Lower leg skin (tissue), 4 donors: Measurements from ENCODE around the gene NELFB. TPM values are rescaled to one million over a fixed set of nuclear protein-coding genes. Genes with fewer than 3 reads are reported as not detected.

Source experiments
- DNase-seq, 2 donors: peaks; one replicate each; pipeline ENCODE4 v3.0.0-alpha.2; 2019; ENCODE audit warnings: low spot score in 2 of 2
- H3K4me3 ChIP-seq: fragments of 200-600 bp; sonication (generic); 2 replicates; pipeline ENCODE4 v1.5.1; 2017; ENCODE audit warnings: mild to moderate bottlenecking, low read depth; ENCODE audit not compliant: poor library complexity, severe bottlenecking
- POLR2A ChIP-seq, 2 donors: fragments of 450-650 bp; IDR thresholded peaks; one replicate each; pipeline ENCODE4 v1.6.1; 2016 to 2017; ENCODE audit warnings: antibody characterized with exemption in 2 of 2, mild to moderate bottlenecking in 1 of 2, moderate library complexity in 1 of 2
- WGBS, 2 donors: methylation state at CpG; one replicate each; pipeline ENCODE4 v1.1.5; 2018; 5-methylcytosine and 5-hydroxymethylcytosine counted together
- intact Hi-C: fragments of 100-400 bp; cut with DNase I; formaldehyde crosslinking; loops from one replicate; pipeline ENCODE4 v1.15.0; 2023; ENCODE audit warnings: low total_unique reads
- total RNA-seq, 4 donors: library from RNA; depleted of rRNA; stranded (reverse); fragments of >200 nt; gene quantifications; one replicate each; pipeline ENCODE4 v1.1.0, GENCODE V29; 2016
- TF ChIP-seq, protein P1 (sequence below), 3 donors: fragments of 450-650 bp; IDR thresholded peaks; one replicate each; pipeline ENCODE4 v1.5.1; 2016; ENCODE audit warnings: antibody characterized with exemption in 3 of 3, mild to moderate bottlenecking in 3 of 3, moderate library complexity in 2 of 3

Gene NELFB
- total RNA-seq, 4 donors from 2014 or later = 40.7 to 52.7 (median 49.9) TPM

GRCh38 chr9:137244486-137245449, 10.4 kb upstream of the NELFB start:
- intact Hi-C loops = no loop called here
- H3K4me3 ChIP-seq = no peak overlapping the region
- TF ChIP-seq POLR2A (IDR thresholded peaks at IDR 0.05) = no peak
- TF ChIP-seq, protein P1, sequence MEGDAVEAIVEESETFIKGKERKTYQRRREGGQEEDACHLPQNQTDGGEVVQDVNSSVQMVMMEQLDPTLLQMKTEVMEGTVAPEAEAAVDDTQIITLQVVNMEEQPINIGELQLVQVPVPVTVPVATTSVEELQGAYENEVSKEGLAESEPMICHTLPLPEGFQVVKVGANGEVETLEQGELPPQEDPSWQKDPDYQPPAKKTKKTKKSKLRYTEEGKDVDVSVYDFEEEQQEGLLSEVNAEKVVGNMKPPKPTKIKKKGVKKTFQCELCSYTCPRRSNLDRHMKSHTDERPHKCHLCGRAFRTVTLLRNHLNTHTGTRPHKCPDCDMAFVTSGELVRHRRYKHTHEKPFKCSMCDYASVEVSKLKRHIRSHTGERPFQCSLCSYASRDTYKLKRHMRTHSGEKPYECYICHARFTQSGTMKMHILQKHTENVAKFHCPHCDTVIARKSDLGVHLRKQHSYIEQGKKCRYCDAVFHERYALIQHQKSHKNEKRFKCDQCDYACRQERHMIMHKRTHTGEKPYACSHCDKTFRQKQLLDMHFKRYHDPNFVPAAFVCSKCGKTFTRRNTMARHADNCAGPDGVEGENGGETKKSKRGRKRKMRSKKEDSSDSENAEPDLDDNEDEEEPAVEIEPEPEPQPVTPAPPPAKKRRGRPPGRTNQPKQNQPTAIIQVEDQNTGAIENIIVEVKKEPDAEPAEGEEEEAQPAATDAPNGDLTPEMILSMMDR (IDR thresholded peaks at IDR 0.05) = no peak
- DNase-seq = no peak
- 44 to 48% methylated on average over 26 to 27 of the region's 36 CpGs for WGBS, 2 donors

DNA sequence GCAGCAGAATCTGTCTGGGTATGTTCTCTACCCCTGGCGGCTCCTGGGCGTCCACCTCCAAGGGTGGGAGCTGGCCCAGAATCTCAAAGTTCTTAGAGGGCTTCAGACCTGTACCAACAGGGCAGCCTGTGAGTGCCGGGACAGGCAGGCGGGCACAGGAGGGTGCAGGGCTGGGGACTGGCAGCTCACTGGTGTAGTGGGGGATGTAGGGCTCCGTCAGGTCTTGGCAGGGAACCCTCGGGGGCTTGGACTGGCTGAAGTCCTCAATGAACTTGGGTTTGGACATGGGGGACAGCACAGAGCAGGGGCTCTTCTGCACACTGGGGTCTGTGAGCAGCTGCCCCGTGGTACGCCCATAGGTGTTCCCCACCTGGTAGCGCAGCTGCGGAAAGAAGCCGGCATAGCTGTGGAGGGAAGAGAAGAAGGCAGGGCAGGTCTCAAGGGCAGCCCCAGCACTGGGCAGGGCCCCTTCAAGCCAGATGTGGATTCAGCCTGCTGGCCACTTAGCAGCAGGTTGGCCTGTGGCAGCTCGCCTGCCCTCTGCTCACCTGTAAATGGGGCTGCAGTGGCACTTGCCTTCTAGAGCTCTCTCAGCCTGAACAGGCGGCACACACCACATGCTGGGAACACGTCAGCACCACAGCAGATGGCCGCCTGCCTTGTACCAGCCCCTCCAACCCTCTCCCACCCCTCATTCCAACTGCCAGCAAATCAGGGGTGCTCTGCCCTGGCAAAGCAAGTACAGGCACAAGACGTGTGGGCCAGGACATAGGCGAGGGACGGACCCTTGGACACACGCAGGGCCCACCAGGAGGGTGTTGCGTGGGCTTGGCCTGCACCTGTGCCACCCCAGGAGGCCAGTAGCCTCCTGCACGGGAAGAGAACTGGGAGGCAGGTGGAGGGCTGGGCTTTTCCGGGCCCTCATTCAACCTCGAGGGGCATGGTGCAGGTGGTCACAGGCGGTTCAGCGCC, 9.4 kb upstream of the NELFB start:
- DNase-seq = no peak
- intact Hi-C loops = no loop called here
- WGBS, 2 donors = 76 to 83% methylated on average over 24 to 25 of the region's 25 CpGs
- TF ChIP-seq POLR2A (IDR thresholded peaks at IDR 0.05) = no peak
- TF ChIP-seq, protein P1 (IDR thresholded peaks at IDR 0.05) = no peak
- H3K4me3 ChIP-seq = no peak overlapping the region

DNA sequence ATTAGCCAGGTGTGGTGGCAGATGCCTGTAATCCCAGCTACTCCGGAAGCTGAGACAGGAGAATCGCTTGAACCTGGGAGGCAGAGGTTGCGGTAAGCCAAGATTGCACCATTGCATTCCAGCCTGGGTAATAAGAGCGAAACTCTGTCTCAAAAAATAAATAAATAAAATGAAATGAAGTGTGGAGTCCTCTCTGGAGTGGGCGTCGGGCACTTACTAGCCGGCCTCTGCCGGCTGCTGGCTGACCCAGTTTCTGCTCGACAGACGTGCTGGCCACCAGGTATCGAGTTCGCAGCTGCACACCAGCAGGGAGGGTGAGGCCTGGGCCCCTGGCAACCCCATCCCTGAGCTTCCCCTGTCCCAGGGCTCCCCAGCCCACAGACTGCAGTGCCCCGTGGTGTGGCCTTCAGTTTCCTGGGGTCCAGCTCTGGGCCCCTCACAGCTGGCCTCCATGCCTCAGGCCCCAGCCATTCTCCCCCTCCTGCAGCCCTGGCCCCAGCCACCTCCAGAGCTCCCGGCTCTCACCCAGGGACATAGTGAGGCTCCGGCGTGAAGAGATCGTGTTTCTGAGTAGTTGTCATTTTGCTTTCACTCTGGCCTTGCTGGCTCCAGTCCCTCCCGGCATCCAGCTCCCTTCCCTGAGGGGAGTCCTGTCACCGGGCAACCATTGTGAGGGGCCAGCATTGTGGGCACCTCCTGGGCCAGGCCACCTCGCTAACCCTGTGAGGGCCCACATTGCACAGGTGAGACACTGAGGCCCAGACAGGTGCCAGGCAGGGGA, 7.8 kb upstream of the NELFB start:
- no peak for DNase-seq
- intact Hi-C loops = no loop called here
- TF ChIP-seq, protein P1 (IDR thresholded peaks at IDR 0.05) = no peak
- TF ChIP-seq POLR2A (IDR thresholded peaks at IDR 0.05) = no peak
- 78 to 86% methylated on average over 20 of the region's 20 CpGs for WGBS, 2 donors
- H3K4me3 ChIP-seq = no peak overlapping the region

- intact Hi-C loops = no loop called here
- DNase-seq = no peak
- no peak for TF ChIP-seq POLR2A (IDR thresholded peaks at IDR 0.05)
- TF ChIP-seq, protein P1 (IDR thresholded peaks at IDR 0.05) = no peak
- 91 to 93% methylated on average over 4 to 6 of the region's 6 CpGs for WGBS, 2 donors
- no peak overlapping the region for H3K4me3 ChIP-seq
Observed at GRCh38 chr9:137247916-137248175, 7.3 kb upstream of the NELFB start.
